Subcutaneous adipose tissue (tissue), 4 donors: ENCODE measurements around the gene NOS2. TPM values are rescaled to one million over a fixed set of nuclear protein-coding genes. Genes with fewer than 3 reads are reported as not detected.

Experiments
- total RNA-seq, 4 donors: library from RNA; depleted of rRNA; stranded (reverse); fragments of >200 nt; gene quantifications; one replicate each; pipeline ENCODE4 v1.1.0, GENCODE V29; 2016
- TF ChIP-seq, protein P1 (sequence below): fragments of 450-650 bp; IDR thresholded peaks from one replicate; pipeline ENCODE4 v1.5.1; 2016; ENCODE audit warnings: low read depth, mild to moderate bottlenecking, control low read depth, antibody characterized with exemption, moderate library complexity

Gene NOS2
- total RNA-seq, 4 donors from 2014 or later = 0.22 TPM; not detected in 3

DNA sequence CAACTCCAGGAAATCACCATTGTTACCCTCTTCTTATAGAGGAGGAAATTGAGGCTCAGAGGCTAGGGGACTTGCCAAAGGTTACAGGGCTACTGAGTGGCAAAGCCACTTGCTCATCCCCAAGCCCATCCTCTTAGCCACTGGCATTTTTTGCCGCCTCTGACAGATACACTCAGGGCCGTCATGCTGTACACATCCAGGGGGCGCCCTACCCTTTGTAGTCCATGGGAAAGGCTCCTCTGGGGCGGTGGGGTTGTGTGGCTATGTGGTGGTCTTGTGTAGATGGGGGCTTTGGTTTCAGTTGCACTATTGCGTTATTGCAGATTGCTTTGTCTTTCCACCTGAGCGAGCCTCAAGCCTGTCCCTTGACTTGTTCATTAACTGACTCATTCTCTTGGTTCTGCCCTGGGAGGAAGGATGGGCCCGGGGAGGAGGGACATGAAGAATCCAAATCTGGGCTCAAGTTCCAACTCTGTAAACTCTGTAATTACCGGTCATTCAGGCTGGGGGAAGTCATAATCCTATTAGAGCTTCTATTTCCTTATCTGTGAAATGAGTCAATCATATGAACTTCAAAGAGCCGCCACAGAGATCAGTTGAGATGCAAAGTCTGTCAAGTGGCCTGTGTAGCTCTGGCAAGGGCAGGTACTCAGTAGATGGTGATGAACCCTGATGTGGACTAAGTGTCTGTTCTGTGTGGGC, 2.8 kb downstream of the NOS2 start:
- TF ChIP-seq, protein P1, sequence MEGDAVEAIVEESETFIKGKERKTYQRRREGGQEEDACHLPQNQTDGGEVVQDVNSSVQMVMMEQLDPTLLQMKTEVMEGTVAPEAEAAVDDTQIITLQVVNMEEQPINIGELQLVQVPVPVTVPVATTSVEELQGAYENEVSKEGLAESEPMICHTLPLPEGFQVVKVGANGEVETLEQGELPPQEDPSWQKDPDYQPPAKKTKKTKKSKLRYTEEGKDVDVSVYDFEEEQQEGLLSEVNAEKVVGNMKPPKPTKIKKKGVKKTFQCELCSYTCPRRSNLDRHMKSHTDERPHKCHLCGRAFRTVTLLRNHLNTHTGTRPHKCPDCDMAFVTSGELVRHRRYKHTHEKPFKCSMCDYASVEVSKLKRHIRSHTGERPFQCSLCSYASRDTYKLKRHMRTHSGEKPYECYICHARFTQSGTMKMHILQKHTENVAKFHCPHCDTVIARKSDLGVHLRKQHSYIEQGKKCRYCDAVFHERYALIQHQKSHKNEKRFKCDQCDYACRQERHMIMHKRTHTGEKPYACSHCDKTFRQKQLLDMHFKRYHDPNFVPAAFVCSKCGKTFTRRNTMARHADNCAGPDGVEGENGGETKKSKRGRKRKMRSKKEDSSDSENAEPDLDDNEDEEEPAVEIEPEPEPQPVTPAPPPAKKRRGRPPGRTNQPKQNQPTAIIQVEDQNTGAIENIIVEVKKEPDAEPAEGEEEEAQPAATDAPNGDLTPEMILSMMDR = no peak

DNA sequence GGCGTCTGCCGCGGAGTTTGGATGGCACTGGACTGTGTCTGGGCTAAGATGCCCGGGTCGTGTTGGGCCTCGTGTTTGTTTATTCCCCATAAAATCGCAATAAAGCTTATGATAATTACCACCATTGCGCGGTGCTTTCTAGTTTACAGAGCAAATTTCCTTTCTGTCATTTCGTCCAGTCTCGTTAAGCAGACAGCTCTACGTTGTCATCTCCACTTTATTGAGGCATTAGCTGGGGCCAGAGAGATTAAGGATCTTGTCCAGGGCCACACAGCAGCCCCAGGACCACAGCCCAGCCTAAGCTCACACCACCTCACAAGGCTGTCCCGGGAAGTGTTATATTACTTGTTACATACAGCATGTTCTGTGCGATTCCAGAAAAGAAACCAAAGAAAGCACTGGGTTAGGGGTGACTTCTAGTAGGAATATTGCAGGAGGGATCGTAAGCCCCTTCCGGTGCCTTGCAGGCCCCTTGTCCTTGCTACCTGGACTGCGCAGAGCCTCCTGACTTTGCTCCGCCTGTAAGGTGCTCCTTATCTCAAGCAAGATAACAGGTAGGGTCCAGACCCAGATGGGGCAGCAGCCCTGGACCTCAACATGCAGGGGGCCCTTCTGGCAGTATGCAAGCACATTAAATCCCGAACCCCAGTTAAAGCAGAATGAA, 6.3 kb downstream of the NOS2 start:
- TF ChIP-seq, protein P1 = no peak

DNA sequence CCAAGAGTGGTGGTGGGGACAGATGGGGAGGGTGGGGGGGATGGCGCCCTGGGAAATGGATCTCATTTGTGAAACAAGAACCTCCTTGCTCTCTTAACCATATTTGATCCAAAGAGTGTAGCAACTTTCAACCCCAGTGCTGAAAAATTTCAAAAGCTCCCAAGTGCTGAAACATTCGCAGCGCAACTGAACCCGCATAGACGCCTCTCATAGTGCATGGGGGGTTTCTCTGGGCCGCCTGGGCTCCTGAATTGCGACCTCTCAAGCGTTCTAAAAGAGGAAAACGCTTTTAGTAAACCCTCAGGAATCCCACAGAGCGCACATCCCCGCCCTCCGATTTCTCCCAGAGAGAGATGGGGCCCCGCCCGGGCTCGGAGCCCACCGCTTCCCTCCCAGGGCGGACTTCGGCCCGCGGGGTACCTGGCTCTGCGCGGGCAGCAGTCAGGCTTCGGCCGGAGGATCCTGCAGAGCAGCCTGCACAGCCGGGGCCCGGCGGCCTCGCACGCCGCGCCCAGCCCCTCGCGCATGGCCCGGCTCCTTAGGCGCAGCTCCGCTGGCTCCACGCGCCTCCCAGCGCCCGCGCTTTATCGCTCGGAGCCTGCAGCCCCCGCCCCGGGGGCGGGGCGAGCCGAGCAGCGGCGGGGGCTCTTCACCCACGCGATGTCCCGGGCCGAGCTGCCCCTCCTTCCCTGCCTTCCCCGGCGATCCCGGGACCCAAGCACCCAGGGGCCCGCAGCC, 7.0 kb downstream of the NOS2 start:
- TF ChIP-seq, protein P1 = no peak

DNA sequence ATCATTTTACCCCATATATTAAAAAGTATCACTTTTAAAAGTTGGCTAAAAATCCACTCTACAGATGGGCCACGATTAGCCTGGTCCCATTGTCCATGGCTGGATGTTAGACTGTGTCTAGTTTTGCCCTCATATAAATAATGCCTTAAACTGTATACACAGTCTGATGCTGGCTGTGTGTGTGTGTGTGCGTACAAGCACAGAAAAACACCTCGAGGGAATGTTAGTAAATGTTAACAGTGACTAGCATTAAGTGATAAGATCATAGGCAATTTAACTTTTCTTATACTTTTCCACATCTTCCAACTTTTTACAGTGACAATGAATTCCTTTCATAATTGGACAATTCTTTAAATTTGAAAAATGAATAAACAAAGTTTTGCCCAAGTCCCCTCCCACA, 8.2 kb downstream of the NOS2 start:
- TF ChIP-seq, protein P1 = no peak

DNA sequence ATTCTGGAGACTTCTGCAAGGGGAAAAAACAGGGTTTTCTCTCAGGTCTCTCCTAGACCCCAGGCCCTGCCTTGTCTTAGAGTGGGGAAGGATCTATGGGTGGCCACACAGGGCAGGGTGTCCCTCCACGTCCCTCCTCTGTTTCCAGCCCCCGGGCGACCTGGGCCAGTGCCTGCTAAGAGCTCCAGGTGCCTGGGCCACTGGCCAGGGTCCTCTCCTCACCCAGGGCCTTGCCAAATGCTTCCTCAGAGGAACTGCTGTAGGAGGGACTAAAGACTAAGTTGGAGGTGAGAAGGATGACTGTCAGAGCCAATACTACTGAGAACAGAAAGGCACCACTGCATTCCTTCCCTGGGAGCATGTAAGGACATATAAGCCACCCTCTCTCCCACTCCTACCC, 11.4 kb downstream of the NOS2 start:
- TF ChIP-seq, protein P1 = no peak

DNA sequence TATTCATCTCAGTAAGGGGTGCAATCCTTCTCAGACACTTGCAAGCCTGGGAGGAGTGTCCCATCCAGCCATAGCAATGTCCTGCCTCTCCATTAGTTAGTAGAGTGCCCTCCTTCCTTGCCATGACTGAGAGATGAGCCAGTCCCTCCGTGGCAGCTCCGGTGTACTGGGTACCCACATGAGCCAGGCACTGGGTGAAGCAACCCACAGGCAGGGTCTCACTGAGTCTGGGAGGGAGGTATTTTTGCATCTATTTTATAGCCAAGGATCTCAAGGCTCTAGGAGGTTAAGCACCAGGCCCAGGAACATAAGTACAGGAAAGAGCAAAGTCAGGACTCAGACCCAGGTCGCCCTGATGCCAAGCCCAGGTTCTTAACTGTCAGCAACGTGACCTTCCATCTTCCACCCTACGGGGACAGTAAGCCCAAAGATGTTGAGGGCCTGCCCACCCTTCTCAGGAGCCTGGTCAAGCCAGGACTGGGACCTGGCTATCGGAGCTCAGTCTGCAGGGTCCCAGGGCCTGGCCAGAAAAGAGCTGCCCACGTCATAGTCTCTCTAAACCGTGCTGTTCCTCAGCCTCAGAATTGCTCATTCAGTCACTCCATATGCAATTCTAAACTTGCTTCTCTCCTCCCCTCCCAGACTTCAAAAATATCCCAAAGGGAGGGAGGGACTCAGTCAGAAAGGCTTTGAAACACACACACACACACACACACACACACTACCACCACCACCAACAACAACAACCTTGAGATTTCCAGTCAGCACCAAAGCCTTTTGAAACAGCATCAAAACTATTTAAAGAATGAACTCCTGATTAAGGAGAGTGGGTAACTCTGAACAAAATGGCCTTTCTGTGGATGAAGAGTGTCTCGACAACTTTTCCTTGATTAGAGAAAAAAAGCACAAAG, 16.6 kb downstream of the NOS2 start:
- TF ChIP-seq, protein P1 = no peak
